ENCODE measurements around the gene QSOX1. TPM values are rescaled to one million over a fixed set of nuclear protein-coding genes. Genes with fewer than 3 reads are reported as not detected.

QSOX1 gene
- total RNA-seq, 2 donors from 2014 or later: 82.4 to 168 TPM

- DNase-seq (ENCODE audit: low spot score) (no peak), ATAC-seq (ENCODE audit: insufficient number of reproducible peaks, low FRiP score, low read depth) (no peak)
- no peaks in the 10 kb centered on the region for H3K27me3 ChIP-seq (replicated peaks; ENCODE audit: insufficient read depth)
- no peak overlapping the region for H3K27ac ChIP-seq
- TF ChIP-seq, protein P1, sequence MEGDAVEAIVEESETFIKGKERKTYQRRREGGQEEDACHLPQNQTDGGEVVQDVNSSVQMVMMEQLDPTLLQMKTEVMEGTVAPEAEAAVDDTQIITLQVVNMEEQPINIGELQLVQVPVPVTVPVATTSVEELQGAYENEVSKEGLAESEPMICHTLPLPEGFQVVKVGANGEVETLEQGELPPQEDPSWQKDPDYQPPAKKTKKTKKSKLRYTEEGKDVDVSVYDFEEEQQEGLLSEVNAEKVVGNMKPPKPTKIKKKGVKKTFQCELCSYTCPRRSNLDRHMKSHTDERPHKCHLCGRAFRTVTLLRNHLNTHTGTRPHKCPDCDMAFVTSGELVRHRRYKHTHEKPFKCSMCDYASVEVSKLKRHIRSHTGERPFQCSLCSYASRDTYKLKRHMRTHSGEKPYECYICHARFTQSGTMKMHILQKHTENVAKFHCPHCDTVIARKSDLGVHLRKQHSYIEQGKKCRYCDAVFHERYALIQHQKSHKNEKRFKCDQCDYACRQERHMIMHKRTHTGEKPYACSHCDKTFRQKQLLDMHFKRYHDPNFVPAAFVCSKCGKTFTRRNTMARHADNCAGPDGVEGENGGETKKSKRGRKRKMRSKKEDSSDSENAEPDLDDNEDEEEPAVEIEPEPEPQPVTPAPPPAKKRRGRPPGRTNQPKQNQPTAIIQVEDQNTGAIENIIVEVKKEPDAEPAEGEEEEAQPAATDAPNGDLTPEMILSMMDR (IDR thresholded peaks at IDR 0.05): no peak
- H3K9me3 ChIP-seq: no peaks in the 10 kb centered on the region
- no peak overlapping the region for H3K4me3 ChIP-seq
- no peaks in the 10 kb centered on the region for H3K4me1 ChIP-seq (ENCODE audit: control insufficient read depth in 1 of 2, low read depth in 2 of 2)
- peaks cover 4% of the 10 kb centered on the region for H3K36me3 ChIP-seq
Observed at GRCh38 chr1:180196436-180197003, 41.9 kb downstream of the QSOX1 start.

DNA sequence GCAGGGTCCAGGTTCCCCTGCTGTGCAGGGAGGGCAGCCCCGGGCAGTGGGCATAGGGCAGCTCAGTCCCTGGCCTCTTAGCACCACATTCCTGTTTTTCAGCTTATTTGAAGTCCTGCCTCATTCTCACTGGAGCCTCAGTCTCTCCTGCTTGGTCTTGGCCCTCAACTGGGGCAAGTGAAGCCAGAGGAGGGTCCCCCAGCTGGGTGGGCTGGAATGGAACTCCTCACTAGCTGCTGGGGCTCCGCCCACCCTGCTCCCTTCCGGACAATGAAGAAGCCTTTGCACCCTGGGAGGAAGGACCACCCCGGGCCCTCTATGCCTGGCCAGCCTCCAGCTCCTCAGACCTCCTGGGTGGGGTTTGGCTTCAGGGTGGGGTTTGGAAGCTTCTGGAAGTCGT, 42.6 kb downstream of the QSOX1 start:
- TF ChIP-seq, protein P1 (IDR thresholded peaks at IDR 0.05): no peak
- no peaks in the 10 kb centered on the region for H3K4me1 ChIP-seq (ENCODE audit: control insufficient read depth in 1 of 2, low read depth in 2 of 2)
- H3K9me3 ChIP-seq: no peaks in the 10 kb centered on the region
- ATAC-seq (ENCODE audit: insufficient number of reproducible peaks, low FRiP score, low read depth) (no peak), DNase-seq (ENCODE audit: low spot score) (no peak)
- H3K36me3 ChIP-seq: peaks cover 4% of the 10 kb centered on the region
- no peak overlapping the region for H3K4me3 ChIP-seq
- no peaks in the 10 kb centered on the region for H3K27me3 ChIP-seq (replicated peaks; ENCODE audit: insufficient read depth)
- no peak overlapping the region for H3K27ac ChIP-seq

GRCh38 chr1:180198196-180198595, 43.5 kb downstream of the QSOX1 start:
- Histone ChIP-seq H3K9me3 (no peaks in the 10 kb centered on the region), H3K36me3 (peaks cover 4% of the 10 kb centered on the region), H3K4me3 (no peak overlapping the region), H3K4me1 (ENCODE audit: control insufficient read depth in 1 of 2, low read depth in 2 of 2) (no peaks in the 10 kb centered on the region), H3K27ac (no peak overlapping the region), H3K27me3 (replicated peaks; ENCODE audit: insufficient read depth) (no peaks in the 10 kb centered on the region)
- no peak for DNase-seq (ENCODE audit: low spot score)
- no peak for ATAC-seq (ENCODE audit: insufficient number of reproducible peaks, low FRiP score, low read depth)
- TF ChIP-seq, protein P1 (IDR thresholded peaks at IDR 0.05): no peak

GRCh38 chr1:180198611-180199010, 43.9 kb downstream of the QSOX1 start:
- TF ChIP-seq, protein P1 (IDR thresholded peaks at IDR 0.05): no peak
- H3K4me3 ChIP-seq: no peak overlapping the region
- ATAC-seq (ENCODE audit: insufficient number of reproducible peaks, low FRiP score, low read depth) (no peak), DNase-seq (ENCODE audit: low spot score) (no peak)
- H3K4me1 ChIP-seq (ENCODE audit: control insufficient read depth in 1 of 2, low read depth in 2 of 2): no peaks in the 10 kb centered on the region
- H3K9me3 ChIP-seq: no peaks in the 10 kb centered on the region
- H3K27ac ChIP-seq: no peak overlapping the region
- H3K27me3 ChIP-seq (replicated peaks; ENCODE audit: insufficient read depth): no peaks in the 10 kb centered on the region
- H3K36me3 ChIP-seq: peaks cover 4% of the 10 kb centered on the region

GRCh38 chr1:180199018-180199417, 44.3 kb downstream of the QSOX1 start:
- no peaks in the 10 kb centered on the region for H3K4me1 ChIP-seq (ENCODE audit: control insufficient read depth in 1 of 2, low read depth in 2 of 2)
- H3K27ac ChIP-seq: no peak overlapping the region
- TF ChIP-seq, protein P1 (IDR thresholded peaks at IDR 0.05): no peak
- DNase-seq (ENCODE audit: low spot score) (no peak), ATAC-seq (ENCODE audit: insufficient number of reproducible peaks, low FRiP score, low read depth) (no peak)
- no peaks in the 10 kb centered on the region for H3K27me3 ChIP-seq (replicated peaks; ENCODE audit: insufficient read depth)
- H3K9me3 ChIP-seq: no peaks in the 10 kb centered on the region
- no peak overlapping the region for H3K4me3 ChIP-seq
- peaks cover 4% of the 10 kb centered on the region for H3K36me3 ChIP-seq
